GM18526 (cell line): Measurements from ENCODE around the gene HMGB3.
A peak's percentile ranks its signal among the peaks of the same experiment; 100 is the strongest.

ENCODE experiments used
- POLR2A ChIP-seq: IDR thresholded peaks from 3 replicates; pipeline ENCODE4 v1.6.1; 2011; ENCODE audit not compliant: insufficient read length; ENCODE audit errors: extremely low read depth

HMGB3 gene

DNA sequence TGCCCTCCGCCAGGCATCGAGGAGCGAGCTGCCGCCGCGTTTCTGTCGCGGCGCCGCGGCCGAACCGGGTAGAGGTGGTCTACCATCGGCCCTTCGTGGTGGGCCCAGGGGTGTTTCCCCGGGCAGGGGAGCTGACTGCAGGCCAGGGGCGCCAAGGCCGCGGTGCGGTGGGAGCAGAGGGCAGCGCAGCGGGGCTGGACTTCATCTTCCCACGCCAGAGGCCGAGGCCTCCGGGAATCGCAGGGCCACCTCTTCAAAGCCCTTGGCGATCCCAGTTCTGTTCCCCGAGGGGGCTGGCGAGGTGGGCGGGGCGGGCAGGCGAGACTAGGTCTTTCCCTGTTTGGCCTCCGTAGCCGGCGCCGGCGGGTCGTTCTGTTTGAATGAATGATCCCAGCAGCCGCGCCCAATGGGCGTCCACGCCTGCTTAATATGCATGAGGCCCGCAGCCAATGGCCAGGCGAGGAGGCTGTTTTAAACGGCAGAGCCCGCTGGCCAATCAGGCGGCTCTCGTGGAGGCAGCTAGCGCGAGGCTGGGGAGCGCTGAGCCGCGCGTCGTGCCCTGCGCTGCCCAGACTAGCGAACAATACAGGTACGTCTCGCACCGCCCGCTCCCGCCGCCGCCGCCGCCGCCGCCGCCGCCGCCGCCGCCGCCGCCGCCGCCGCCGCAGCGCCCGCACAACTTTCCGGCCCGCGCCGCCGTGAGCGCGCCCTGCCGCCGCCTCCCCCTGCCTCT lies at the start of gene HMGB3:
Gene HMGB3 (plus strand): TSS at position 548 of the 733 bp plus-strand sequence. CDS start 2,265 bp downstream, outside the sequence.
- TF ChIP-seq POLR2A: peak; percentile 36

DNA sequence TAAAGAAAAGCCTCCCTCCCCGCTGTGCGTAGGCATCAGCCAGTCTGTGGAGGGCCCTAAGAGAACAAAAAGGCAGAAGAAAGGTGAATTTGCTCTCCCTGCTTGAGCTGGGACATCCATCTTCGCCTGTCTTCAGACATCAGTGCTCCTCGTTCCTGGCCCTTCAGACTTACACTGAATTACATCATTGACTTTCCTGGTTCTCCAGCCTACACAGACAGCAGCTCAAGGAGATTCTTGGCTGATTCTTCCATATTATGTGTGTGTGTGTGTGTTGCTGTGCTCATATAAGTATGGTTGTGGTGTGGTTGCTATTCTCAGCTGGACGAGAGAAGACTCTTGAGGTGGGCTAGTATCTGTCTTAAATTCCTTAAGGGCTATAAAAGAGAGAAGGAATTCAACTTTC lies 49.2 kb upstream of the HMGB3 start:
- TF ChIP-seq POLR2A: no peak

DNA sequence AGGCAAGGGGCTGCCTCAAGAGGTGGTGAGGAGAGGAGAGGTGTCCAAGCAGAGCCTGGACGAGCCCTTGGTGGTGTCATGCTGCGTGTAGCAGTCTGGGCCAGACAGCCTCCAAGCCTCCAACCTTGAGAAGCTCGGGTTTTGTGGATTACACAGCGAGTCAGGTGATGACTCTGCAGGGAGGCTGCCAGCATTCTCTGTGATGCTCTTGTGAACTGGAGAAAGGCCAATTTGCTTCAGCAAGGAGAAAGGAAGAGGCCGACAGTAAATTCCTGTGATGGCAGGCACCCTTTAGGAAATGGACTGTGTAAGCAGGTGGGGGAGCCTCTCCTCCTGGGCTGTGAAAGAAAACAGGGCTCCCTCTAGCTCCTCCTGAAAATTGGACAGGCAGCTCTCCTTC lies 48.7 kb upstream of the HMGB3 start:
- no peak for TF ChIP-seq POLR2A

DNA sequence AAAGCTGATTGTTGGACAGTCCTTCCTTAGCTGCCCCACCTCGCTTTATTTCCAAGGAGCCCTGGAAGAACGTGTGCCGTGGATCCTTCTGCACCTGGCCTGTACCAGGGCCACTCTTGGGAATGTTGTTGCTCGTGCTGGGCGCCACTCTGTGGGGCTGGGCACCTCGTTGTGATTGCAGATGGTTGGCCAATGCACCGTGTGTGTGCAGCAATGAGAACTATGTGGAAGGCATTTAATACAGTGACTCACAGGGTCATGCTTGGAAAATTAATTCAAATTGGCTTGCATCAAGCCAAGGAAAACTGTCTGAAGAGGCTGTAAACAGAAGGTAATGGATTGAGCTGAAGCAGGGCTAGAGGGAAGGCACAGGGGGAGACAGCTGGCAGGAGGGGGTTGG lies 47.7 kb upstream of the HMGB3 start:
- TF ChIP-seq POLR2A: no peak

DNA sequence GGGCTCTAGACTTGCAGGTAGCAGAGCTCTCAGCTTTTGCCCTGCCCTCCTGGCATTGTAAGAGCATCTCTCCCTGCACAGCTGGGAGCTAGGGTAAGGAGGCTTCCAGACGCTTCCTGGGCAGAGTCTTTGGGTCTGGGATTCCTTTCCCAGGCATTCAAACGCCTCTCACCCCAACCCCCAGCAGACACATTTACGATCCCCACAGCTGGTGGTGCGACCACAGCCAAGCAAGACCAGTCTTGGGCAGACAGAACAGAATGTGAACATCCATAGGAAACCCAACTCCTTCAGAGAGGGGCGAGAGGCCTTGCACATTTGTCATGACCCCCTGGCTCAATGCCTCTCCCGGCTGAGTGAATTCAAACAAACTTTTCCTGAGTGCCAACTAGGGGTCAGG lies 46.6 kb upstream of the HMGB3 start:
- TF ChIP-seq POLR2A: no peak

DNA sequence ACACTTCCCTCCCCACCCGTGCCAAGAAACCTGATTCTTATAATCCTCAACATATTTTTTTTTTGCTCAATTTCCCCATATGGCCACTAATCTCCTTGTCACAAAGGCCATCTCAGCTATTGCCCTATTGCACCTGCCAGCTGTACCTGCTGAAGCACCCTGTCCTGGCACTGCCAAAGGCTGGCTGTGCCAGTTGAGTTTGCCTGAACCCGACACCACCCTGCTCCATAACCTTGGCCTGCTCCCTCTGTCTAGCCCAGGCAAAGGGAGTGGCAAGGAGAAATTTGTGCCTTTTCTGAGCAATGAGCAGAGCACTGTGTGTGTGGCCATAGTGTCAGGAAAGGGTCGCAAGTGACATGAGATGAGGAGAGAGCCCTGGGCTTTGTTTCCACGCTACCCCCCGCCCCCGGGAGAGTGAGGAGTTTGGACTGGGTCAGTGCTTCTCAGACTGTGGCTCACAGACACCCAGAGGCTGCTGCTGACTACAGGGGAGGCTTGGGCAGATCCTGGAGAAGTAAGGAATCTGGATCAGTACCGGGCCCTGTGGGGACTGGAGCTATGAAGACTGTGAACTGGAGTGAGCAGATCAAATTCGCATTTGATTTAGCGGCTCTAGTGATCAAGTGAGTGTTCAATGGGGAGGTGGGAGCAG lies 42.2 kb upstream of the HMGB3 start:
- TF ChIP-seq POLR2A: no peak

DNA sequence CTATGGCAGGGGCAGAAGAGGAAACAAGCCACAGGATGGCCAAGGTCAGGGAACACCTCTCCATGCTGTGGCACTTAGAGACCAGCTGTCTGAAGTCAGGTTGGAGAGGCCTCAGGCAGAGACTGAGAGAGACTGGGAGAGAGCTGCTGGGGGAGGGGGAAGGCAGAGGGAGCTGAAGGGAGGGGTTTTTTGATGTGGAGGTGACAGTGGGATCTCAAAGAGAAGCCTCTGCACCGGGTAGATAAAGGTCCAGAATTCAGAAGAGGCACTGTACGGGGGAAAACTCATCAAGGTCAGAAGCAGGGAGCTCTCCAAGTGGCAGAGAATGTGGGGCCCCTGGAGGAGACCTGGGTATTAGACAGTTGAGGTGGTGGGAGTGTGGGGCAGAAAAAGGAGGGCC lies 41.6 kb upstream of the HMGB3 start:
- TF ChIP-seq POLR2A: no peak

DNA sequence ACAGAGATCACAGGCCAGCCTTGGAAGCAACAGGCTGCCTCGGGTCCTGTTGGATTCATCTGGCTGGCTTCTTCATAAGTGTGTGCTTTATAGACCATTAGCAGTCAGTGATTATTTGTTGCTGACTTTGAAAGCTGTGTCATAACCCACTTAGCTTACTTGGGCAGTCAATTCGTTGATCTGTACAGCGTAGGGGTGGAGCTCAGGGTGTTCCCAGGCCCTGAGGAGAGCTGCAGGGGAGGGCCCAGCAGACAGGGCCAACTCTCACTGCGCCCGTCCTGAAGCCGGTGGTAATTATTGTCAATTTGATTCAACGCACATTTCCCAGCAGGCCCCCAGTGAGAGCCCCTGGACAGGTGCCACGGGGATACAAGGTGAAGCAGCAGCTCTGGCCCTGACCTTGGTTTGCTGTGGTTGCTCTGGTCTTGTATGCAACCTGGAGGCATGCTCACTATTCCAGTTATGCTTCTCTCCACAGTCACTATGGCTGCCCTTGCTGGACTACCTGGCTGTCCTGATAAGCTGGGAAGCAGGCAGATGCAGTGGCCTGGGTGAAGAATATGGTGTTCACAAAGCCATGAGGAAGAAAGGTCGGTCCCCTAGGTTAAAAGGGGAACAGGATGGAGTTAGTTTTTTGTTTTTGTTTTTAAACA lies 40.1 kb upstream of the HMGB3 start:
- TF ChIP-seq POLR2A: no peak

DNA sequence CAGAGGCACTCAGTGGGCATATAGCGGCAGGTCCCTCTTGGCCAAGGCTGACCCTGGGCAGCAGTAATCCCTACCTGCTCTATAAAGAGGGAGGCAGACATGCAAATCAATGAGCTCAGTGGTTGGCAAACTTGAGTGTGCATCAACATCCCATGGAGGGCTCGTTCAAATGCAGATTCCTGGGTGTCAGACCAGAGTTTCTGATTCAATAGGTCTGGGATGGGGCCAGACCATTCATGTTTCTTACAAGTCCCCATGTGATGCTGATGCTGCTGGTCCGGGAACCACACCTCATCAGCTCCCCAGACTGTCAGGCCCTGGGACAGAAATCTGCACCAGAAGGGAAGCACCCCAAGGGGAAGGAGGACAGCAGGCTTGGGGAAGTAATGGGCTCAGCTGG lies 38.9 kb upstream of the HMGB3 start:
- TF ChIP-seq POLR2A: no peak

DNA sequence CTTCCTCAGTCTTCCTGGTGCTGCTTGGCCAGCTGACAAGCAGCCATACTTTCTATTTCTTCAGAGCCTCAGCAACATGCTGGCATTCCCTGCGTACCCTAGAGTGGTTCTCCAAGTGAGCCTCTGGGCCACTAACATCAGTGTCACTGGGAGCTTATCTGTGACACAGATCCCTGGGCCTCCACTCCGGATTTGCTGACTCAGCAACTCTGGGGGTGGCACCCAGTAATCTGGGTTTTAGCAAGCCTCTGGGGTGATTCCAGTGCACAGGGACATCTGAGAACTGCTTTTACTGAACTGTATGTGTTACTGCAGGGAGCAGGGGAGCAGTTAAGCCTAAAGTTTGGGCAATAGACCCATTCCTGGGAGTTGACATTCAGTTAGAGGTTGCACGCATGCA lies 28.2 kb upstream of the HMGB3 start:
- TF ChIP-seq POLR2A: no peak

DNA sequence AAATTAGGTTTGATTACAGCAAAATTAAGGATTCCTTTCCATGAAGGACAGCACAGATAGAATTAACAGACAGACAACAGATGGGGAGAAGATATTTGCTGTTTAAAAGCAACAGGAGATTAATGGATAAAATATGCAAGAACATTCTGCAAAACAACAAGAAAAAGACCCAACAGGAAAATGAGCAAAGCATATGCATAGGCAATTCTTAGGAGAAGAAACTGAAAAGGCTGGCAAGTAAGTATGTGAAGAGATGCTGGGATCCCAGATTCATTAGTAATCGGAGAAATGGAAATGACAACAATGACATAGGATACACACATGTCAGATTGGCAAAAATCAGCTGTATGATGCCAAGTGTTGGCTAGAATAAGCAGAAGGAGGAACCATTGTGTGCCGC lies 27.5 kb upstream of the HMGB3 start:
- no peak for TF ChIP-seq POLR2A

DNA sequence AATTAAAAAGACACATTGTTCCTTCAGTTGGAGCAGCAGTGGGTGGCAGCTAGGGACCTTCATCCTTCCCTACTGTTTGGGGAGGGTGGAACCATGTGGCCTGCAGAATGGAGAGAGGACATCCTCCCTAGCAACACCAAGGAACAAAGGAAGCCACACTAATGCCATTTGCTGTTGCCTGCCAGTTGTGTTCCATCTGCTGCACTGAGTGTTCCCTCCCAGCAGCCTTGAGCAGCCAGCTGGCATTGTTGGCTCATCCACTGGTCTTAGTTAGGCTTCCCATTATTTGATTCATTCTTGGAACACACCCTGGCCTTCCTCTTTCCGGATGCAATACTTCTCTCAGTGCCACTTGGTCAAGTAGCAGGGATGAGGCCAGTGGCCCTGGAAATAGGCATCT lies 25.0 kb upstream of the HMGB3 start:
- no peak for TF ChIP-seq POLR2A

DNA sequence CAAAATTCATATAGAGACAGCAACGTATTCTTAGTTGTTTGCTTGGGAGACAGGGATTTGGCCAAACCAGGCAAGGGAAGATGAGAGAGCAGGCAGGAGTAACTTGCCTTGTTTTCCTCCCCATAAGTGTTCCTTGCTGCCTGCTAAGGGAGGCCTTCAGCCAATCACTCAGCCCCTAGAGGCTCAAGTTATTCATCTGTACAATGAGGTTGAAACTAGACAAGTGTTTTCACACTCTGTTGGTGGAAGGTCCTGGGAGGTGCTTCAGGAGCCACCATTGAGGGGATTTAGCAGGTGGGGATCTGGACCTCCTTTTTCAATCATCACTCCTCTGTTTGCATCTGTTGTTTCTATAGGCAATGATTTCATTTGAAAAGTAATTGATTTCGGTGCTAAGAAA lies 23.6 kb upstream of the HMGB3 start:
- TF ChIP-seq POLR2A: no peak

DNA sequence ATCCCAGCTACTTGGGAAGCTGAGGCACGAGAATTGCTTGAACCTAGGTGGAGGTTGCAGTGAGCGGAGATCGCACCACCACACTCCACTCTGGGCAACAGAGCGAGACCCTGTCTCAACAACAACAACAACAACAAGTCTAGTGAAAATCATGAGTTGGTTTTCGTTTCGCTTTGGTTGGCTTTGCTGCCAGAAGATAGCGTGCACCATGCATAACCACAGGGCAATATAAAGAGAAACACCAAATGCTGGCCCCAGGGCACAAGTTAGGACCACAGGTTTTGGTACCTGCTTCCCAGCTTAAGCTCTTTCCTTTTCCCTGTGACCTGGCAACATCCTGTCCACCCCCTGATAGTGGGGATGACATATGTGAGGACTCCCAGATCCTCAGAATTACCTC lies 21.5 kb upstream of the HMGB3 start:
- TF ChIP-seq POLR2A: no peak

DNA sequence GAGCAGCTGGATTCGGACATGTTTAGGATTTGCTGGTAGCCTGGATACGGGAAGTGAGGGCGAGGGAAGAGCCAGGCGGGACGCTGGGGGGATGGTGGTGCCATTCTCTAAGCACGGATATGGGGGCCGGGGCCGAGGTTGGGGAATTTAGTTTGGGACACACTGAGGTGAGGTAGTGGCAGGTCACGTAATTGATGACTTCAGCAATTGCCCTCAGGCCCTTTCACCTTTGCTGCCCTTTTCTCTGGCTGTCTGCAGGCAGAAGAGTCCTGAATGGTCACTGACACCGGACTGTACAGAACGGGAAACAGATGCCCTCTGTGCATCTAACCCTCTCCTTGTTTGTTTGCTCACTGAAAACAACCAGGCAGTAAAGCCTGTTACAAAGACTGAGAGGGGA lies 16.9 kb upstream of the HMGB3 start:
- no peak for TF ChIP-seq POLR2A

DNA sequence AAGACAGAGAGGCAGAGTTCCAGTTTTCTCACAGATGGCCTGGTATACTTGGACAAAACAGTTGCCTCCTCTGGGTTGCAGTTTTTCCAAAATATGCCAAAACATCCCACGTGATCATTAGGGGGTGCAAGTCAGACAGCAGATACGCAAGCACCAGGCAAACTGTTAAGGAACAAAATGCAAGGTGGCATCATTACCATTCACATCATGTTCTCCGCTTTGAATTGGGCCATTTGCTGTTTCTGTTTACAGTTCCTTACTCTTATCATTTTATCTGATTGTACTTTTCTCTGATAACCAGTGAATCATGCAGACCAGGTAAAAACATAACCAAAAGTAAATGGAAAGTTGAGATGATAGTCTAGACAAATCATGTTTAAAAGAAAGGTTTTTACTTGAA lies 16.4 kb upstream of the HMGB3 start:
- no peak for TF ChIP-seq POLR2A
